Ectodermal cell (in vitro differentiated cells): Measurements from ENCODE around the gene ABCG4.
A peak's percentile ranks its signal among the peaks of the same experiment; 100 is the strongest.

Source experiments
- H3K27ac ChIP-seq: 2 replicates; pipeline ENCODE4 v1.7.0; 2013; ENCODE audit warnings: mild to moderate bottlenecking, low read depth, low read length; ENCODE audit not compliant: insufficient read depth, poor library complexity, severe bottlenecking
- H3K27me3 ChIP-seq: 2 replicates; pipeline ENCODE4 v1.7.0; 2013; ENCODE audit warnings: mild to moderate bottlenecking, low read length; ENCODE audit not compliant: insufficient read depth, control insufficient read depth, poor library complexity, severe bottlenecking
- H3K36me3 ChIP-seq: one replicate; pipeline ENCODE4 v1.7.0; 2013; ENCODE audit warnings: low read length; ENCODE audit not compliant: control insufficient read depth, insufficient read depth
- H3K4me1 ChIP-seq: one replicate; pipeline ENCODE4 v1.7.0; 2013; ENCODE audit warnings: low read length; ENCODE audit not compliant: control insufficient read depth, insufficient read depth
- H3K4me3 ChIP-seq: 2 replicates; pipeline ENCODE4 v1.7.0; 2013; ENCODE audit warnings: low read depth, low read length, control low read depth; ENCODE audit not compliant: insufficient read depth
- H3K9me3 ChIP-seq: 2 replicates; pipeline ENCODE4 v1.7.0; 2013; ENCODE audit warnings: mild to moderate bottlenecking, low read length, moderate library complexity; ENCODE audit not compliant: control insufficient read depth
- WGBS, 2 experiments: methylation state at CpG; one replicate each; pipeline ENCODE4 v1.1.7; 2013; ENCODE audit warnings: missing lambda C conversion rate in 2 of 2; 5-methylcytosine and 5-hydroxymethylcytosine counted together

ABCG4 gene

GRCh38 chr11:119115484-119116234 is 33.2 kb upstream of the ABCG4 start:
- no peaks in the 10 kb centered on the region for H3K27me3 ChIP-seq
- H3K27ac ChIP-seq, result no peak overlapping the region
- WGBS, 2 experiments, result 88% methylated on average over 24 of the region's 24 CpGs
- peaks cover 5% of the 10 kb centered on the region for H3K36me3 ChIP-seq
- no peaks in the 10 kb centered on the region for H3K9me3 ChIP-seq
- H3K4me1 ChIP-seq, result no peaks in the 10 kb centered on the region
- H3K4me3 ChIP-seq, result no peak overlapping the region

GRCh38 chr11:119116235-119116594 is 32.6 kb upstream of the ABCG4 start:
- no peak overlapping the region for H3K27ac ChIP-seq
- 91 to 94% methylated on average over 9 to 10 of the region's 10 CpGs for WGBS, 2 experiments
- H3K27me3 ChIP-seq, result no peaks in the 10 kb centered on the region
- no peak overlapping the region for H3K4me3 ChIP-seq
- no peaks in the 10 kb centered on the region for H3K9me3 ChIP-seq
- peaks cover 5% of the 10 kb centered on the region for H3K36me3 ChIP-seq
- H3K4me1 ChIP-seq, result no peaks in the 10 kb centered on the region

- Histone ChIP-seq H3K27me3 (no peaks in the 10 kb centered on the region), H3K4me3 (no peak overlapping the region), H3K27ac (no peak overlapping the region), H3K4me1 (no peaks in the 10 kb centered on the region), H3K36me3 (peaks cover 5% of the 10 kb centered on the region), H3K9me3 (no peaks in the 10 kb centered on the region)
- 83 to 87% methylated on average over 4 to 5 of the region's 5 CpGs for WGBS, 2 experiments
Observed at GRCh38 chr11:119116601-119117000, 32.3 kb upstream of the ABCG4 start.

- peaks cover 4% of the 10 kb centered on the region for H3K36me3 ChIP-seq
- no peaks in the 10 kb centered on the region for H3K9me3 ChIP-seq
- 94 to 96% methylated on average over 3 of the region's 3 CpGs for WGBS, 2 experiments
- no peak overlapping the region for H3K4me3 ChIP-seq
- no peak overlapping the region for H3K27ac ChIP-seq
- H3K4me1 ChIP-seq, result no peaks in the 10 kb centered on the region
- no peaks in the 10 kb centered on the region for H3K27me3 ChIP-seq
Observed at GRCh38 chr11:119117004-119117706, 31.7 kb upstream of the ABCG4 start.

- Histone ChIP-seq H3K36me3 (no peaks in the 10 kb centered on the region), H3K27ac (no peak overlapping the region), H3K27me3 (no peaks in the 10 kb centered on the region), H3K9me3 (no peaks in the 10 kb centered on the region), H3K4me1 (no peaks in the 10 kb centered on the region), H3K4me3 (no peak overlapping the region)
- WGBS, 2 experiments, result 77 to 92% methylated on average over 3 to 4 of the region's 5 CpGs
Observed at GRCh38 chr11:119118227-119118626, 30.6 kb upstream of the ABCG4 start.

- Histone ChIP-seq H3K36me3 (no peaks in the 10 kb centered on the region), H3K27ac (no peak overlapping the region), H3K4me1 (no peaks in the 10 kb centered on the region), H3K27me3 (no peaks in the 10 kb centered on the region), H3K9me3 (no peaks in the 10 kb centered on the region), H3K4me3 (no peak overlapping the region)
- no CpG with 5 or more reads among the region's 1 CpG for WGBS, 2 experiments
Observed at GRCh38 chr11:119118946-119119345, 29.9 kb upstream of the ABCG4 start.

- WGBS, 2 experiments, result 69 to 72% methylated on average over 5 of the region's 5 CpGs
- Histone ChIP-seq H3K9me3 (no peaks in the 10 kb centered on the region), H3K4me1 (no peaks in the 10 kb centered on the region), H3K36me3 (no peaks in the 10 kb centered on the region), H3K27me3 (no peaks in the 10 kb centered on the region), H3K4me3 (peak overlapping the region; percentile 34), H3K27ac (no peak overlapping the region)
Observed at GRCh38 chr11:119120639-119121007, 28.2 kb upstream of the ABCG4 start.

GRCh38 chr11:119121008-119121810 is 27.6 kb upstream of the ABCG4 start, which contains the start of gene HINFP:
Gene HINFP, plus strand, starts transcription at chr11:119121580. Its CDS starts 5,365 bp downstream, at chr11:119126945.
- H3K4me3 ChIP-seq, result peak within 1 kb of the TSS; percentile 84
- no peaks in the 10 kb centered on the region for H3K27me3 ChIP-seq
- no peaks in the 10 kb centered on the region for H3K9me3 ChIP-seq
- WGBS, 2 experiments, result 0 to 1% methylated on average over 52 to 54 of the region's 54 CpGs
- H3K4me1 ChIP-seq, result no peaks in the 10 kb centered on the region
- H3K36me3 ChIP-seq, result no peaks in the 10 kb centered on the region
- no peak within 1 kb of the TSS for H3K27ac ChIP-seq

GRCh38 chr11:119121811-119122124 is 27.1 kb upstream of the ABCG4 start:
- Histone ChIP-seq H3K4me1 (no peaks in the 10 kb centered on the region), H3K4me3 (peak overlapping the region; percentile 84), H3K27ac (no peak overlapping the region), H3K27me3 (no peaks in the 10 kb centered on the region), H3K36me3 (no peaks in the 10 kb centered on the region), H3K9me3 (no peaks in the 10 kb centered on the region)
- WGBS, 2 experiments, result 1 to 2% methylated on average over 20 of the region's 20 CpGs

- WGBS, 2 experiments, result 97% methylated on average over 6 of the region's 6 CpGs
- H3K27me3 ChIP-seq, result no peaks in the 10 kb centered on the region
- no peaks in the 10 kb centered on the region for H3K4me1 ChIP-seq
- no peaks in the 10 kb centered on the region for H3K9me3 ChIP-seq
- no peak overlapping the region for H3K27ac ChIP-seq
- peaks cover 5% of the 10 kb centered on the region for H3K36me3 ChIP-seq
- H3K4me3 ChIP-seq, result no peak overlapping the region
Observed at GRCh38 chr11:119125821-119126220, 23.0 kb upstream of the ABCG4 start.
